Measurements from ENCODE around the gene NUBP1.

- TF ChIP-seq CTCF (IDR thresholded peaks at IDR 0.05; ENCODE audit: low read depth, low read length) (no peak), EZH2phosphoT487 (IDR thresholded peaks at IDR 0.05; ENCODE audit: low read depth) (no peak)
Observed at GRCh38 chr16:10694830-10695229, 48.8 kb upstream of the NUBP1 start, which contains the start of gene TEKT5.
